ENCODE results near the gene ADGRG6.

DNA sequence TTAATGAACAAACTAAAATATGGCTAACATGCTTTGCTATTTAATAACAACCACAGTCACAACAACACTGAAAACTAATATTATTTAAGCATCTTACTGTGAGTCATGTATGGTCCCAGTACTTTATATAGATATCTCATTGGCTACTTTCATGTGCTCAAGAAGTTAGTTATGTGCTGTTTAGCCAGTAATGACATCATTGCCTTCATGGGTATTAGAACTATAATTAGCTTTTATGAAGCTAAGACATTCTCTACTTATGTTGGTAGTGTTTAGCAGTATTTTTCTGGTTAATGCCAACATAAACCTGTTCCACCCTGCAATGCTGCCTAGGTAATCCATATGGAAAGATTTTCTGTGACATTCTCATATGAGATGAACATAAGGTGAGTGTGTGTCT lies 56.1 kb downstream of the ADGRG6 start:
- TF ChIP-seq YY1 (IDR thresholded peaks at IDR 0.05; ENCODE audit: insufficient read depth, insufficient read length) (no peak), ZNF274 (IDR thresholded peaks at IDR 0.05; ENCODE audit: low read depth, low read length) (no peak)

Measured in NT2/D1 (cell line).